Adrenal gland (tissue), 5 donors: ENCODE data around the gene BAMBI.

Experiments used
- CTCF ChIP-seq, 6 experiments: fragments of 450-650 bp in 4 of 6; fragments of 200-600 bp in 2 of 6; sonication (generic) in 1 of 6; IDR thresholded peaks; 1 replicate in 5 of 6; 2 replicates in 1 of 6; pipeline versions ENCODE4 v1.5.1 to v1.8.0; 2016 to 2021; ENCODE audit warnings: antibody characterized with exemption in 6 of 6, mild to moderate bottlenecking in 2 of 6, moderate library complexity in 1 of 6
- POLR2A ChIP-seq, 2 donors: fragments of 450-650 bp; IDR thresholded peaks; one replicate each; pipeline ENCODE4 v1.6.1; 2017; ENCODE audit warnings: antibody characterized with exemption in 2 of 2, mild to moderate bottlenecking in 2 of 2, moderate library complexity in 1 of 2
- donor health status: DM: no; HTN: no; CAD: no.

- TF ChIP-seq CTCF (IDR thresholded peaks at IDR 0.05) (no peak), POLR2A (IDR thresholded peaks at IDR 0.05) (no peak)
These were observed 33.0 kb downstream of the BAMBI start for GRCh38 chr10:28710202-28710886.
